GM12878 (cell line): ENCODE data around the gene RAB3IL1.

Experiments used
- CHD2 ChIP-seq: IDR thresholded peaks from 2 replicates; pipeline ENCODE4 v1.6.1; 2011; ENCODE audit warnings: low read depth, low read length, improper control_type of control experiment, borderline replicate concordance
- EP300 ChIP-seq, 2 experiments: fragments of 150-350 bp in 1 of 2; IDR thresholded peaks; 2 replicates each; pipeline ENCODE4 v1.6.1; 2011 to 2012; ENCODE audit warnings: low read depth in 2 of 2, low read length in 2 of 2, borderline replicate concordance in 1 of 2, improper control_type of control experiment in 1 of 2, inconsistent platforms in 1 of 2; ENCODE audit not compliant: control insufficient read depth in 1 of 2
- JUNB ChIP-seq: IDR thresholded peaks from 2 replicates; pipeline ENCODE4 v1.6.1; 2016; ENCODE audit warnings: antibody characterized with exemption, mild to moderate bottlenecking
- KAT2A ChIP-seq: conservative IDR thresholded peaks from 2 replicates; pipeline ENCODE4 v1.6.1; 2011; ENCODE audit warnings: low read depth, low read length; ENCODE audit not compliant: control insufficient read depth
- POLR2A ChIP-seq: IDR thresholded peaks from 2 replicates; pipeline ENCODE4 v1.6.1; 2011; ENCODE audit warnings: low read depth, mild to moderate bottlenecking, low read length
- POU2F2 ChIP-seq: IDR thresholded peaks from 3 replicates; pipeline ENCODE4 v1.6.1; 2011; ENCODE audit warnings: low read depth, mild to moderate bottlenecking, low read length, borderline replicate concordance
- RCOR1 ChIP-seq: conservative IDR thresholded peaks from 2 replicates; pipeline ENCODE4 v1.6.1; 2012; ENCODE audit warnings: low read depth, low read length, improper control_type of control experiment
- SIN3A ChIP-seq: IDR thresholded peaks from 2 replicates; pipeline ENCODE4 v1.6.1; 2012; ENCODE audit warnings: low read depth, low read length, improper control_type of control experiment
- SPI1 ChIP-seq: IDR thresholded peaks from 2 replicates; pipeline ENCODE4 v1.6.1; 2011; ENCODE audit warnings: low read depth, mild to moderate bottlenecking, low read length, moderate library complexity, borderline replicate concordance; ENCODE audit not compliant: insufficient read depth
- TAF1 ChIP-seq: IDR thresholded peaks from 2 replicates; pipeline ENCODE4 v1.6.1; 2011; ENCODE audit warnings: mild to moderate bottlenecking, low read depth, low read length, borderline replicate concordance
- ZNF274 ChIP-seq: IDR thresholded peaks from one replicate; pipeline ENCODE4 v1.8.0; 2011; ENCODE audit not compliant: insufficient read length, insufficient read depth
- ZNF384 ChIP-seq: IDR thresholded peaks from 2 replicates; pipeline ENCODE4 v1.6.1; 2012; ENCODE audit warnings: low read depth, mild to moderate bottlenecking, low read length, improper control_type of control experiment, borderline replicate concordance
- TF ChIP-seq, protein P1 (sequence below), 3 experiments: IDR thresholded peaks in 2 of 3; conservative IDR thresholded peaks in 1 of 3; 2 replicates each; pipeline ENCODE4 v1.5.1; 2011; ENCODE audit warnings: low read depth in 3 of 3, low read length in 3 of 3, mild to moderate bottlenecking in 3 of 3, control low read depth in 2 of 3, moderate library complexity in 2 of 3, inconsistent platforms in 1 of 3, mixed read lengths in 1 of 3; ENCODE audit not compliant: control insufficient read depth in 2 of 3, insufficient read depth in 1 of 3; ENCODE audit errors: extremely low read depth in 1 of 3

DNA sequence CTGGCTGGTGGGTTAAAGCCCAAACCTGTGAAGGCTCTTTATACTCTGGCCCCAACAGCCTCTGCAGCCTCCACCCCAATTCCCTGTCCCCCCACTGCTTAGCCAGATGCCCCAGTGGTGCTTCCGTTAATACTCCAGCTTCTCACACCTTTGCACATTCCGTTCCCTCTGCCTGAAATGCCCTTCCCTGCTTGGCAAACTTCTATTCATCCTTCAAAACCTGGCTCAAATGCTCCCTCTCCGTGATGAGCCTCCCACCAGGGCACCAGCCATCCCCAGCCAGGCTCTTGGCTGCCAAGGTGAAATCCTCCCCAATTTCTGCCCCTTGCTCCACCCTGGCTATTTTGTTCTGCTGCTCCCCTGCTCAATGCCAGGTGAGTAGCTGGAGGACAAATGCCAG, 13.5 kb downstream of the RAB3IL1 start:
- TF ChIP-seq KAT2A (no peak), ZNF274 (no peak), TAF1 (no peak), SPI1 (no peak), CHD2 (no peak), JUNB (no peak), ZNF384 (no peak), SIN3A (no peak), RCOR1 (no peak), POU2F2 (no peak), EP300 (IDR thresholded peaks at IDR 0.05; ENCODE audit: borderline replicate concordance in 1 of 2, control insufficient read depth in 1 of 2, low read depth in 2 of 2, low read length in 2 of 2) (no peak), POLR2A (no peak)
- TF ChIP-seq, protein P1, sequence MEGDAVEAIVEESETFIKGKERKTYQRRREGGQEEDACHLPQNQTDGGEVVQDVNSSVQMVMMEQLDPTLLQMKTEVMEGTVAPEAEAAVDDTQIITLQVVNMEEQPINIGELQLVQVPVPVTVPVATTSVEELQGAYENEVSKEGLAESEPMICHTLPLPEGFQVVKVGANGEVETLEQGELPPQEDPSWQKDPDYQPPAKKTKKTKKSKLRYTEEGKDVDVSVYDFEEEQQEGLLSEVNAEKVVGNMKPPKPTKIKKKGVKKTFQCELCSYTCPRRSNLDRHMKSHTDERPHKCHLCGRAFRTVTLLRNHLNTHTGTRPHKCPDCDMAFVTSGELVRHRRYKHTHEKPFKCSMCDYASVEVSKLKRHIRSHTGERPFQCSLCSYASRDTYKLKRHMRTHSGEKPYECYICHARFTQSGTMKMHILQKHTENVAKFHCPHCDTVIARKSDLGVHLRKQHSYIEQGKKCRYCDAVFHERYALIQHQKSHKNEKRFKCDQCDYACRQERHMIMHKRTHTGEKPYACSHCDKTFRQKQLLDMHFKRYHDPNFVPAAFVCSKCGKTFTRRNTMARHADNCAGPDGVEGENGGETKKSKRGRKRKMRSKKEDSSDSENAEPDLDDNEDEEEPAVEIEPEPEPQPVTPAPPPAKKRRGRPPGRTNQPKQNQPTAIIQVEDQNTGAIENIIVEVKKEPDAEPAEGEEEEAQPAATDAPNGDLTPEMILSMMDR (IDR thresholded peaks at IDR 0.05 in 2 of 3, conservative IDR thresholded peaks at IDR 0.05 in 1 of 3; ENCODE audit: control insufficient read depth in 2 of 3, extremely low read depth in 1 of 3, insufficient read depth in 1 of 3, low read depth in 3 of 3, low read length in 3 of 3), result no peak
